Measurements from ENCODE around the gene PKHD1.

DNA sequence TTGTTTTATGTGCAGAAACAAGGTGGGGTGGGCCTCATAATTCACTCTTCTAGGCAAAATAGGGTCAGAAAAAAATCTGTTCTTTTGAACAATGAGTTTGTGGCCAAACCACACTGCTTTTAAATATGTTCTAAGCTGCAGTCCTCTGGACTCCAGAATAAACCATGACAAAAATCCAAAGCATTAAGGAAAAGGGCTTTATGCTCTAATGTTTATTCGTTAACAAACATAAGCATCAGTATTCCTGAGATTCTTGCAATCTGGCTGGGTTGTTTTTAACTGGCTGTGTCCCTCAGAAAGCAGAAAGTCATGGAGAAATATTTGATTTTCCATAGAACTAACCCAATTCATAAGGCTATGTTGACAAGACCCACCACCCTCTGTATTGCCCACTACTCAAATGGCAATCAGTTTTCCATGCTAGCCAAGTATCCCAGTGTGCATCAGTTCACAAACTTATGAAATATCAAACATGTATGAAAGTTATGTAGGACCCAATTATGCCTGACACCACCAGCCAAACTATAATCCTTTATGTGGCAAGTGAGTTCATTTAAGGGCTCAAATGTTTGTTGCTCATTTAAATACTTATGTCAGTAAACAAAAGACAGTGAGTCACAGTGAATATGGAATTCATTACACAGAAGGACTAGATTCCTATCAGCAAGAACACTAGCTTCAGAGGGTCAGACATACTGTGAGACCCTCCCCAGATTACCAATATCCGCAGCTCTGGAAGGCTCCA lies 45.1 kb downstream of the PKHD1 start:
- no peak for TF ChIP-seq POLR2A (IDR thresholded peaks at IDR 0.05)
- TF ChIP-seq, protein P1, sequence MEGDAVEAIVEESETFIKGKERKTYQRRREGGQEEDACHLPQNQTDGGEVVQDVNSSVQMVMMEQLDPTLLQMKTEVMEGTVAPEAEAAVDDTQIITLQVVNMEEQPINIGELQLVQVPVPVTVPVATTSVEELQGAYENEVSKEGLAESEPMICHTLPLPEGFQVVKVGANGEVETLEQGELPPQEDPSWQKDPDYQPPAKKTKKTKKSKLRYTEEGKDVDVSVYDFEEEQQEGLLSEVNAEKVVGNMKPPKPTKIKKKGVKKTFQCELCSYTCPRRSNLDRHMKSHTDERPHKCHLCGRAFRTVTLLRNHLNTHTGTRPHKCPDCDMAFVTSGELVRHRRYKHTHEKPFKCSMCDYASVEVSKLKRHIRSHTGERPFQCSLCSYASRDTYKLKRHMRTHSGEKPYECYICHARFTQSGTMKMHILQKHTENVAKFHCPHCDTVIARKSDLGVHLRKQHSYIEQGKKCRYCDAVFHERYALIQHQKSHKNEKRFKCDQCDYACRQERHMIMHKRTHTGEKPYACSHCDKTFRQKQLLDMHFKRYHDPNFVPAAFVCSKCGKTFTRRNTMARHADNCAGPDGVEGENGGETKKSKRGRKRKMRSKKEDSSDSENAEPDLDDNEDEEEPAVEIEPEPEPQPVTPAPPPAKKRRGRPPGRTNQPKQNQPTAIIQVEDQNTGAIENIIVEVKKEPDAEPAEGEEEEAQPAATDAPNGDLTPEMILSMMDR (IDR thresholded peaks at IDR 0.05), result no peak
